IPS DF 4.7 (cell line): ENCODE data around the gene CPEB3.

ENCODE experiments used
- DNase-seq: peaks from one replicate; pipeline ENCODE4 v3.0.0-alpha.2; 2013; ENCODE audit warnings: low spot score; ENCODE audit errors: extremely low read depth

Gene CPEB3

DNA sequence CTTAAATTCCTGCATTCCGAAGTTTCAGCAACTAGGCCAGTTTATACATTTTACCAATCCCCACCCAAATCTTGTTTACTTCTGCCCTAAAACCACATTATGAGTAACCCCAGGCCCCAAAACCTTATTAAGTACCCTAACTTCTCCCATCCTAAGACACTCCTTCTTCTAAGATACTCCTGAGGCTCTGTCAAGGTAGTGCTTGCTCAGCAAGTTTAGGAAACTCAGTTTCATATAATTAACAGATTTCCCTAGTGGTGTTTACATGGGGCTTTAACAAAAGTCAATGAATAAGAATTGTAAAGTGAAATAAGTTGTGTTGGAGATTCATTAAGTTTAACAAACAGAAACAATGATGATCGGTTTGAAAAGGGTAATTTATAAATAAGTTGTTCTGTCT lies 77.8 kb downstream of the CPEB3 start:
- DNase-seq, result no peak

DNA sequence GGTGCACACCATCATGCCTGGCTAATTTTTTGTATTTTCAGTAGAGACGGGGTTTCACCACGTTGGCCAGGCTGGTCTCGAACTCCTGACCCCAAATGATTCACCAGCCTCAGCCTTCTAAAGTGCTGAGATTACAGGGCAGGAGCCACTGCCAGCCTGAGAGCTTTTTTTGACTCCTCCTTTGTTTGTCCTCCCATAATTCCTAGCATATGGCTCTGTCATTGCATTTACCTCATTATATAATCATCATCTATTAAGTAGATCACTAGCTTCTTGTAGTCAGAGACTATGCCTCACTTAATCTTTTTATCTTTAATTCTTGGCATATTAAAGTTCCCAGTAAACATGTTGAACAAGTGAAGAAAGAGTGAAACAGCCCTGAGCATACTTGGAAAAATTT lies 82.1 kb downstream of the CPEB3 start:
- DNase-seq, result no peak

DNA sequence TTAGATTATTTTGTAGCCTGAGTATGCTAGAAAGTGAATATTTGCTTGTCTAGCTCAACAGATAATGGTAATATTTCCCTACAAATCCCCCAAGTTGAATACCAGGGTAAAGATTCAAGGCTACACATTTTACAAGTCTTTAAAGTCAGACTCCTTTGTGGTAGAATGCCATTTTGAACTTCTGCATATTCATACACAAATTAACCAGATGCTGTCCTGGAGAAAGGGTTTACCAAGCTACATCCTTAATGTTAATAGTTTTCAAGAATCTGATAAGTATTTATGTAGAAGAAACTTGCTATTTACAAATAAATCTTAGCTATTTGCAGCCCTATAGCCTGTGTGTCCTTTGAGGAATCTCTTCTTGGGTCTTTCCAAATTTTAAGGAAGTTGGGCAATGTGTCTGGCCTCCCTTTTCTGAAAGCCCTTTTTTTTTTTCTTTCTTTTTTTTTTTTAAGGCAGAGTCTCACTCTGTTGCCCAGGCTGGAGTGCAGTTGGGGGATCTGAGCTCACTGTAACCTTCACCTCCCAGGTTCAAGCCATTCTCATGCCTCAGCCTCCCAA lies 82.6 kb downstream of the CPEB3 start:
- DNase-seq, result no peak

DNA sequence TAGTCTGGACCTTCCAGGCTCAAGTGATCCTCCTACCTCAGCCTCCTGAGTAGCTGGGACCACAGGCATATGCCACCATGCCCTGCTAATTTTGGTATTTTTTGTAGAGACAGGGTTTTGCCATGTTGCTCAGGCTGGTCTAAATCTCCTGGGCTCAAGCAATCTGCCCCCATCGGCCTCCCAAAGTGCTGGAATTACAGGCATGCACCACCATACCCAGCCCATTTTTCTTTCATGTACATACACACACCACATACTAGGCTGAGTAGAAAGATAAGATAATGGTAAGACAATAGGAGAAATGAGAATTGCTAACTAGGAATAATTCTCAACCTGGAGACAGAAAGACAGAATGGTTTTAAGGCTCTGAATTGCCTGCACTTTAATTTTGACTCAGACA lies 83.8 kb downstream of the CPEB3 start:
- DNase-seq, result no peak

DNA sequence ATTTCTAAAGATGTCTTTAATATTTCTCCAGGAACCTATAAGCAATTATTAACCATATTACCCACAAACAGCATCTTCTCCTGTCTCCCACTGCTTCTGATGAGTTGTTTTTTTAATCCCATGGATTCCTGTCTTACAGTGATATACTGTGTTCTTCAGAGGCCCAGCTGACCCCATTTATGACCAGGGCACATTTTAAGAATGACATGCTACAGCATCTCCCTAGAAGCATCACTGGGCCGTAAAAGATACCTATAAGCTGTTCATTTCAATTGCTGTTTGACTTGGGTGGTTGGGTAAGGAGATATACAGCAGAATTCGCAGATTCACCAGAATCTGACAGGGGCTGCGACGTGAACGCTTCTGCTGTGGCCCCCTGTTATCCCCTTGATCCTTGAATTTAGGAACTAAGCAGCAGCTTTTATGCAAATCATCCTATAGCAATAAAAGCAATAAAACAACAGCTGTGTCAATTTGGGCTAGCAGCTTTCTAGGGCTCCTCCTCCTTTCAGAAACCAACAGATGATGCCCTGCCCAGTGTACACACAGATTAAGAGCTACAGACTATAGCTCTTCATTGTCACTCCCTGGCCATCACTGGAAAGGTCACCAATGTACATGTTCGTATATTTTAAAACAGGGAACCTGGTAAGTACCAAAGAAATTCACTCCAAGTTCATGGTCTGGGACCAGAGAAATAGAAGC lies 86.8 kb downstream of the CPEB3 start:
- DNase-seq, result no peak

DNA sequence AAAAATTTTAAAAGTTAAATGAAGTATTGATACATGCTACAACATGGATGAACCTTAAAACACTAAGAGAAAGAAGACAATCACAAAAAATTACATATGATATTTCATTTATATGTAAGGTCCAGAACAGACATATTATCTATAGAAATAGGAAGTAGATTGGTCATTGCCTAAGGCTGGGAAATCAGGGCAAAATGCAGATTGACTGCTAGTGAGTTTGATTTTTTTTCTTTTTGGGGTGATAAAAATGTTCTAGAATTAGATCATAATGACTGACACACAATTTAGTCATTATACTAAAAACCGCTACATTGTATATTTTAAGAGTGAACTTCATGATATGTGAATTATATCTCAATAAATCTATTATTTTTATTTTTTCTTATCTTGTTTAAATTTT lies 88.3 kb downstream of the CPEB3 start:
- no peak for DNase-seq

DNA sequence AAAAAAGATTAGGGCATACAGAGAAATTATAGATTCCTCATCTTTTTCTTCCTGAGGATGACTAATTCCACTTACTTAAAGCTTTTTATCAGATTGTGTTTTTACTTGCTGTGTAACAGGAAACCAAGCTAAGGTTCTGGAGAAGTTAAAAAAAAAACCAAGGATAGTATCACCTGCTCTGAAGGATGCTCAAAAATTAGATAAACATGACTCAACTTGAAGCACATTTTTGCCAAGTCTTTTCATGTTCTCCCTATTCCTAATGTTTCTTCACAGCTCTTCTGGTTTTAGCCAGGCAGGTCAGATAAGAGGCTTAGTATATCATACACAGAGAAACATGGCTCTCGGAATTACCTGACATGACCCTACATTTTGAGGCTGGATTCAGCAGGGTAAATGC lies 90.3 kb downstream of the CPEB3 start:
- DNase-seq, result no peak

DNA sequence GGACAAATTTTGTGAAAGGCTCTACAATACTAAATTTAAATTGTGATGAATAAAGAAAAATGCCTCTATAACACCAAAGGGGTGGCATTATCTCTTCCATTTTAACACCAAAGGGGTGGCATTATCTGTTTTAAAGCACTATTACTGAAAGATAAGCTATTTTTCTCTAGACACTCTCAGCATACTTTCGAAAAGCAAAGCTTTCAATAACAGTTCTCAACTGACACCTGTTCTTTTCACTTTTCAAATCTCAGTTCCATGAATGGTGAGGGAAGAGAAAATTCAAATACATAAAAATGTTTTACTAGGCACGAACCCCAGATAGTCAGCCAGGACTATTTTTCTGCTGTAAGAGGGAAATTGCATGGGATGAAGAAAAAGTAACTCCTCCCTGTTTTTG lies 103.8 kb downstream of the CPEB3 start:
- DNase-seq, result no peak

DNA sequence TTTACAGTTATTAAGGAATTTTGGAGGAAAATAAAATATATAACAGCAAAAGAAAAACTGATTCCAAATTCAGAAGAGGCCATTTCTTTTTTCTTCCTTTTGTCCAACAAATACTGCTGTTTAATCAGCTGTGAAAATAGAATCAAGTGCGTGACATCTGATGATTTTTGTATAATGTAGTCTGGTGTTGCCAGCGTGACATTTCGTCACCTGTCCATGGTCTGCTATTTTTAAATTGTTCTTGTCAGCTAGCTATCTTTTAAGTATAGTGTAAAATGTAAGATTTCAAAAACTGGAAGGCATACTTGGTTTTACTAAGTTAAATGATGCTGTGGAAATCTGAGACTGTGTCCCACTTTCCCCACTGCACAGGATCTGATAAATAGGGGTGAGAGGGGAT lies 105.9 kb downstream of the CPEB3 start:
- no peak for DNase-seq

DNA sequence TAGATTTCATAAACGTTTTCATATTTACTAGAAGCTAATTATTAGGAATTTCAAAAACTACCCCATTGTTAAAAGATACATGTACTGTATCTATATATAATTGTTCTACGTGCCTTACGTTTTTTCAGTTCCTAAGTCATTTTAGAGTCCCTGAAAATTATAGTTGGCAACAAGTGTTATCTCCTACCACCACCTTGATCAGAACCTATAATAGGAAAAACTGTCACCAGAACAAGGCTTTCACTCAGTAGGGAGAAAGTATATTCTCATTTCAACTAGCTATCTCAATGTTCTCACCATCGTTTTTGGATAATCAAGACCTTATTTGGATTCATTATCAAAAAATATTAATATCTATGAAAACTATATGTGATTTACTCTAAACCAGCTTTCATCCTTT lies 107.7 kb downstream of the CPEB3 start:
- no peak for DNase-seq

DNA sequence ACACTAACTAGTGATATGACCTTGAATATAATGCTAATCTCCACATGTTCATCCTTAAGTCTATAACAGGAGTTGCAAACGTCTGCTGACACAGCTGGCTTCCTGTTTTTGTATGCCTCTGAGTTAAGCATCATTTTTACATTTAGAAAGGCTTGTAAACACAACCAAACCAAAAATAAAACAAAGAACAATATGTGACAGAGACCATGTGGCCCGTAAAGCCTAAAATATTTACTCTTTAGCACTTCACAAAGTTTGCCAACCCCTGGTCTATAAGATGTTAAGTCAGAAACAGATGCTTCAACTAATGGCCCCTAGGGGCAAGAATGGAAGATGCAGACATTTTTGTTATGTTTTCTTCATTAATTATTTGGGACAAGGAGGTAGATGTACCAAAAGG lies 109.3 kb downstream of the CPEB3 start:
- no peak for DNase-seq

DNA sequence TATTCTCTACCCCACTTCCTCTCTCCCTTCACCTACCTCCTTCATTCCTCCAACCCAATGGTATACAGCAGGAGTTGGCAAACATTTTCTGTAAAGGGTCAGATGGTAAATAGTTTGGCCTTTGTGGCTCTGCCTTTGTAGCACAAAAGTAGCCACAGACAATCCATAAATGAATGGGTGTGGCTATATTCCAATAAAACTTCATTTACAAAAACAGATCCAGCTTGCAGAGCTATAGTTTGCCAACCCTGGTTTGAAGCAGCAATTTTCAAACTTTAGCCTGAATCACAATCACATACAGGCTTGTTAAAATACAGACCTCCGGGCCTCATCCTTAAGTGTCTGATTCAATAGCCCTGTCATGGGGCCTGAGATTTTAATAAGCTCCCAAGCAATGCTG lies 110.5 kb downstream of the CPEB3 start:
- no peak for DNase-seq

DNA sequence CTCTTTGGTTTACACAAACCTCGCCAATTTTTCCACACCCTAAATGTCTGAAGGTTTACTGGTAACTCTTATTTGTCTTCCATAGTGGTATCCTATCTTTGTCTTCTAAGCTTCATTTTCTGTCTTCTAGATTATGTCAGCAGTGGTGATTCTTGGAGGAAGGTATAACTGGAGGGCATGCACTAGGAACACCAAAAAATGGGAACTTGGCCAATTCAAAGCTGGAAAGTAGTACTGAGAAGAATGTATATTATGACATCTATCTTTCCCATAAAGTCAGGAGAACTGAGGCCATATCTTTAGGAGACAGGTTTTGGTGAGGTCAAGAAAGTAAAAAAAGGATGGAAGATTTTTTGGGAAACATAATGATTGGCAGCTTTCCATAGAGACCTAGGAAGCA lies 113.3 kb downstream of the CPEB3 start:
- no peak for DNase-seq

DNA sequence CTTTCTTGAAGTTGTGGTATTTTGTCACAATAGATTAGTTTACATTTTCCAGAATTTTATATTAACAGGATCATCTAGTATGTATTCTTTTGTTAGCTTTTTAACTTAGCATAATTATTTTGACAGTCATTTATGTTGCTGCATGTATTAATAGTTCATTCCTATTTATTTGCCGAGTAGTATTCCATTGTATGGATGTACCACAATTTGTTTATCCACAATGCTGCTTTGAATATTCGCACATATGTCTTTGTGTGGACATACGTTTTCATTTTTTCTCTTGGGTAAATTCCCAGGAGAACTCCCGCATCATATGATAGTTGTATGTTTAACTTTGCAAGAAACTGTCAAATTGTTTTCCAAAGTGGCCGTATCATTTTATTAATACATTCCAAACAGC lies 115.7 kb downstream of the CPEB3 start:
- no peak for DNase-seq

DNA sequence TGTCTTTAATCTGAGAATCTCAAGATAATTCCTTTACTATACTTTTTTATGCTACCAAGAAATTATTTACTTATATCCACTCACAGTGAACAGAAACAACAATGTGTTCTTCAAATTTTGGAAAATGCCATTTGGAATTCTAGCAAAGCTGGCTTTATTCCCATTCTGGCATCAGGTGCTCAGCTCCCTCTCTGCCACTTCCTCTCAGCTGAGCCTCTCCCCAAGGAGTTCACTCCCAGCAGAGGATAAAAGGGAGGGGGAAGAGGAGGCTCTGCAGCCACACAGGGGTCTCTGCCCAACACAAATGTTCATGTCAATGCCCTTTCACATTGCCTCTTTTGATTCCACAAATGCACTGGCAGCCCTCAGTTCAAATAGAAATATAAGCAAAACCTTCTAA lies 116.9 kb downstream of the CPEB3 start:
- DNase-seq, result no peak

DNA sequence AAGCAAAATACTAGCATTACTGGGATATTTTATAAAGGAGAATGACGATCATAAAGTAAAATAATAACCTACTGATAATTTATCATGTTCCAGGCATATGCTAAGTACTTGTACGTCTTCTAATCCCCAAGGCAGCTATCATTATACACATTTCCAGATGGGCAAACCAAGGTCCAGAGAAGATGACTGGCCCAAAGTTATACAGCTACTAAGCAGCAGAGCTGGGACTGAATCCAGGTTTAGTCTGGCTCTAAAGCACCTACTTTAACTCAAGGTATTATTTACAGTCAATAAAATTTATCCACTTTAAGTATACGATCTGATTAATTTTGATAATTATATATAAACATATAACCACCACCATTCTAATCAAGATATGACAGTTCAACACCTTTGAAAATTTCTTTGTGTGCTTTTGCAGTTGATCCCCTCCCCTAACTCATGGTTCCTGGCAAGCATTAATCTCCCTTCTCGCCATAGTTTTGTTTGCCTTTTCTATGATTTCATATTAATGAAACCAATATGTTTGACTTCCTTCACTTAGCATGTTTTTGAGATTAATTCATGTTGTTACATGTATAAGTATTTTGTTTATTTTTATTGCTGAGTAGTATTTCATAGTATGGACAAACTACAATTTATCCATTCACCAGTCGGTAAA lies 126.7 kb downstream of the CPEB3 start:
- DNase-seq, result no peak

DNA sequence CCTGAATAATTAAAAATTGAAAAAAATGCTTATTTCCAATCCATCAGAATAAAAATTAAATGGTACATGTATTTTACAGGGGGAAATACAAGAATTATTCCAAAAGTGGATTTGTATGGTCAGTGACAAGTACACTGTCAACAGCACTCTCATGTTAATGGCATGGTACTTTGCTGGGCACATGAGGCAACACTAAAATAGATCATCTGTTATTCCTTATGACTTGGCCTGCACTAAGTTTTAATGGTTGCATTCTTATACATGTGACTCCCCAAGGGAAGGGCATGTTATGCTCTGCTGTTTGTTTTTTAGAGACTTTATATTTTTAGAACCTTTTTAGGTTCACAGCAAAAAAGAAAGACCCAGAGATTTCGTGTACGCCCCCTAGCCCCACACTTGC lies 128.3 kb downstream of the CPEB3 start:
- DNase-seq, result no peak

DNA sequence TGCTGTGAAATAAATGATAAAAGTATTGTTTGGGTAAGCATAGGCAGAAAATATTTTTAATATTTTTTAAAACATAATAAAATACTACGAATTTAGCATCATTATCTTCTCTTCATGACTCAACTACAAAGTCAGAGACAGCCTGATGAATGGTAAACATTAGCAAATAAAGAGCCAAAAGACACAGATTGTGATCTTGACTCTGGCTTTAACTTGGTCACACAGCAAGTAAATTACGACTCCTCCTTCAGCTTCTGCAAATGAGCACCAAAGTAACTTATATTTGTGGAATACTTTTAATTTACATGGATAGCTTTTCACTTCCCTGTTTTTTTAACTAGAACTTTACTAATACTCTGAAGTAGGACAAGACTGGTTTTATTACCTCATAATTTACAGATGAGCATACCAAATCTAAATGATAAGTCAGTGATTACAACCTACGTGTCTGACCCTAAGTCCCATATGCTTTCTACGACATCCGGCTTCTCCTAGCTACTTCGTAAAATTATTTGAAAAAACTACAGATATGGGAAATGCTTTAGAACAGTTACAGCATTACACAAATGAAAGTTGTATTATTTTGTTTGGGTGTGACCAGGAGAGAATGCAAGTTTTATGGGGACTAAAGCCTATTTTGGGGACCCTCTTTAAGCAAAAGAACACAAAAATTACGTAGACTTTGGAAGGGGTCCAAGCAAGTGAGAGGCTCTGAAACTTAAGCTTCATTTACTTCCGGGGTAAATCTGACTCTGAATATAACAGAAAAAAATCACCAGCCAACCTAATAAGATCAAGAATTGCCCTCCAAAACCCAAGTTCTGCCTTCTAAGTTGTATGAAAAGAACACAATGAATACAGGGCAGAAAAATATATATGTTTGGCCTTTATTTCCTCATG lies 133.8 kb downstream of the CPEB3 start:
- no peak for DNase-seq

DNA sequence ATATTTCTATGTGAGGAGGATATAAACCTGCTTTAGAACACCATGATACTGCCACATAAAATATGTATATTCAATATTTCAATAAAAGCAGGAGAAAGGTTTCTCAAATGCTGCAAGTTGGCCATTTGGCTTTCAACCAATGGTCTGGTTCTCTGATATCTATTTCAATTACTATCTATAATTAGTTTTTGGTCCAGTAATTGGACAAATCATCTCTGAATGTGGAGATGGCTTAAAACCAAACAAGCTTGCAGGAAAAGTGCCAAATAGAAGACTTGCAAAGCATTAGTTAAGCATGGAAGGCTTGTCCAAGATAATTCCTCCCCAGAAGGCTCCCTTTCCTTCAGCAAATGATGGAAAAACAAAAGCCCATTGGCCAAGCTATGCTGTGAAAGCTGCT lies 140.1 kb downstream of the CPEB3 start:
- no peak for DNase-seq

DNA sequence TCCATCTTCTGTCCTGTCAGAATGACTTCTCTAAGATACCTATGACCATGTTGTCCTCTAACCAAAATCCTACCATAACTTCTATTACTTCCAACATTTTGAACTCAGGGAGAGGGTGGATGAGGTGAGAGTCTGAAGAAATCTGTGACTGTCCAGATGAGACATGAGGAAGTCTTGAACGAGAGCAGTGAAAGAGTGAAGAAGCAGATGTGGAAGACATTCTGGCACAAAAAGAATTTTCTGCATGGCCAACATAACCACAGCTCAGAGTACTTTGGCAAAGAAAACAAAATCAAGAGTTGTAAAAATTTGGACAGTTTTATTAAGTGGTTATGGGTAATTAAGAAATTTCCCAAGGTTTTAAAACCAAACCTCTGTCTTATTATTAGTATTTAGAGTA lies 141.6 kb downstream of the CPEB3 start:
- DNase-seq, result no peak

DNA sequence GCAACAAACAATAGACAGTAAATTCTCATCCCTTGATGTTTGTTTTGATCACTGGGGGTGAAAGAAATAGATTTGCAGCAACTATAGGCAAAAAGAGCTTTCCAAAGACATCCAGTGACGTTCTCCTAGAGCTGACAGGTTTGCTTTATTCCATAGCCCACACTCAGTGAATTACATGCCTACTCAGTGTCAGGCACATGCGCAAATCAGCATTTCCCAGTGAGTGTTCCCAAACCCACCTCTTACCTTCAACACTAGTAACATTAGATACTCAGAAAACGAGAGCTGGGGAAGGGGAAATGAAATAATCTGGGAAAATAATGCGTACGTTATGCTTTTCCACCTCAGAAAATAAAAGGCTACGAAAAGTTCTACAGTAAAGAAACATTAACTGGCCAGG lies 144.1 kb downstream of the CPEB3 start:
- no peak for DNase-seq

DNA sequence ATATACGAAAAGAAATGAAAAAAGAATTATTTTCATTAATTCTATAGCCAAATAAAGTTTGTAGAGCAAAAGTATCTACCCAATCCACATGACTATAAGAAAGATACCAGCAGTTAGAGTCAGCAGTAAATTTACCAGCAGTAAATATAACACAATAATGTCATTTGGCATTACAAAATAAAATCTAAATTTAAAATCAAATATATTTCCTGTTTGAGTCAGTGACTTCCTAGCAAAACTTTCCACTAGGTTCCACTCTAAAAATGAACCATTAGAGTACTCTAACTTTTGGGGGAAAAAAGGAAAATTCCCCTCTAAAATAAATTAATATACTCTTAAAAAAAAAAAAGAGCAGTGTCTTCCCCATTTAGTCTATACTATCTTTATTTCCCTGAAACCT lies 144.8 kb downstream of the CPEB3 start:
- DNase-seq, result no peak
